ENCODE results near the gene RBPJL. TPM values are rescaled to one million over a fixed set of nuclear protein-coding genes. Genes with fewer than 3 reads are reported as not detected.

RBPJL gene
- total and polyA plus RNA-seq, 2 donors from 2014 or later = not detected

GRCh38 chr20:45301824-45302271 lies 4.8 kb upstream of the RBPJL start:
- DNase-seq = no peak
- intact Hi-C loops (cut with DNase I) = no loop called here
- peaks cover 4% of the 10 kb centered on the region for H3K27me3 ChIP-seq (ENCODE audit: control insufficient read depth, insufficient read depth, low read length)
- H3K4me3 ChIP-seq (ENCODE audit: low read length in 3 of 3) = no peak overlapping the region
- H3K36me3 ChIP-seq (ENCODE audit: control insufficient read depth in 2 of 3, insufficient read depth in 3 of 3, low read length in 3 of 3) = no peaks in the 10 kb centered on the region
- TF ChIP-seq, protein P1, sequence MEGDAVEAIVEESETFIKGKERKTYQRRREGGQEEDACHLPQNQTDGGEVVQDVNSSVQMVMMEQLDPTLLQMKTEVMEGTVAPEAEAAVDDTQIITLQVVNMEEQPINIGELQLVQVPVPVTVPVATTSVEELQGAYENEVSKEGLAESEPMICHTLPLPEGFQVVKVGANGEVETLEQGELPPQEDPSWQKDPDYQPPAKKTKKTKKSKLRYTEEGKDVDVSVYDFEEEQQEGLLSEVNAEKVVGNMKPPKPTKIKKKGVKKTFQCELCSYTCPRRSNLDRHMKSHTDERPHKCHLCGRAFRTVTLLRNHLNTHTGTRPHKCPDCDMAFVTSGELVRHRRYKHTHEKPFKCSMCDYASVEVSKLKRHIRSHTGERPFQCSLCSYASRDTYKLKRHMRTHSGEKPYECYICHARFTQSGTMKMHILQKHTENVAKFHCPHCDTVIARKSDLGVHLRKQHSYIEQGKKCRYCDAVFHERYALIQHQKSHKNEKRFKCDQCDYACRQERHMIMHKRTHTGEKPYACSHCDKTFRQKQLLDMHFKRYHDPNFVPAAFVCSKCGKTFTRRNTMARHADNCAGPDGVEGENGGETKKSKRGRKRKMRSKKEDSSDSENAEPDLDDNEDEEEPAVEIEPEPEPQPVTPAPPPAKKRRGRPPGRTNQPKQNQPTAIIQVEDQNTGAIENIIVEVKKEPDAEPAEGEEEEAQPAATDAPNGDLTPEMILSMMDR (IDR thresholded peaks at IDR 0.05; ENCODE audit: borderline replicate concordance, extremely low read depth, insufficient read depth) = no peak
- no peaks in the 10 kb centered on the region for H3K4me1 ChIP-seq (ENCODE audit: control insufficient read depth in 2 of 3, insufficient read depth in 2 of 3, low read depth in 1 of 3, low read length in 3 of 3)
- H3K27ac ChIP-seq (ENCODE audit: low read depth in 2 of 2, low read length in 2 of 2) = no peak overlapping the region
- no peak for FAIRE-seq
- H3K9me3 ChIP-seq (ENCODE audit: control insufficient read depth in 2 of 3, insufficient read depth in 1 of 3, low read length in 3 of 3) = no peaks in the 10 kb centered on the region
- H3K9ac ChIP-seq (ENCODE audit: low read length in 3 of 3) = no peak overlapping the region

DNA sequence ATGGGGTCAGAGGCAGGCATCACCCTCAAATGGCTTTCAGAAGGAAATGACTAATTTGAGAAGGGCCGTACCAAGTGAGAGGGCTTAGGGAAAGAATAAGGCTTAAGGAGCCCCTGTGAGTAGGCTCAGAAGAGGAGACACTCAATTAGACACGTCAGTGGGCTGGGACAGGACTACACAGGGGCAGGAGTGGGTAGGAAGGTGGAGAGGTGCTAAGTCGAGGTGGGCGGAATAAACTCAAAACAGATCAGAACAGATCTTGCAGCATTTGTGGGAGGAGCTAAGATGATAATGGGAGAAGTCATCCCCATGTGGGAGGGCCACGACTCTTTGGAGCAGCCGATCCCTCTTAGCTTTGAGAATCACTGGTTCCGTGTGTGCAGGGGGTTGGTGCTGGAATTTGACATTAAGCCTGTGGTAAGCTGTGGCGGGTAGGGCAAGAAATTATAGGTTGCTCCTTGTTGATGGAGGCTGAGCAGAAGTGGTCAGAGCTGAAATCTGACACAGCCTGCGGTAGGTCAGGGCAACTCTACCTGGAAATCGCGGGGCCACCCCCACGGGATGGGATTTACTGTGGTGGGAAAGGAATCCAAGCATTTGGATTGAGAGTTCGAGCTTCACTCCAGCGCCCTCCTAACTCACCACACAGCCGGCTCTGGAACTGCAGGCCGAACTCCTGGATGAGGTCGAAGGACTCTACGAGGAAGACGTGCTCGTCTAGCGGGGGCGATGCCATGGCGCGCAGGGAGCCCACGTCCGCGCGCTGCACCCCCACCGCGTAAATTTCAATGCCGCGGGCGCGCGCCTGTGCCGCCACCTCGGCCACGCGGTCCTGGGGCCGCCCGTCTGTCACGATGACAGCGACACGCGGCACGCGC lies 2.8 kb upstream of the RBPJL start:
- Histone ChIP-seq H3K27ac (ENCODE audit: low read depth in 2 of 2, low read length in 2 of 2) (no peak overlapping the region), H3K36me3 (ENCODE audit: control insufficient read depth in 2 of 3, insufficient read depth in 3 of 3, low read length in 3 of 3) (no peaks in the 10 kb centered on the region), H3K27me3 (ENCODE audit: control insufficient read depth, insufficient read depth, low read length) (peaks cover 4% of the 10 kb centered on the region), H3K9ac (ENCODE audit: low read length in 3 of 3) (no peak overlapping the region), H3K4me3 (ENCODE audit: low read length in 3 of 3) (no peak overlapping the region), H3K9me3 (ENCODE audit: control insufficient read depth in 2 of 3, insufficient read depth in 1 of 3, low read length in 3 of 3) (no peaks in the 10 kb centered on the region), H3K4me1 (ENCODE audit: control insufficient read depth in 2 of 3, insufficient read depth in 2 of 3, low read depth in 1 of 3, low read length in 3 of 3) (no peaks in the 10 kb centered on the region)
- intact Hi-C loops (cut with DNase I) = no loop called here
- TF ChIP-seq, protein P1 (IDR thresholded peaks at IDR 0.05; ENCODE audit: borderline replicate concordance, extremely low read depth, insufficient read depth) = no peak
- FAIRE-seq (no peak), DNase-seq (no peak)

- Histone ChIP-seq H3K27me3 (ENCODE audit: control insufficient read depth, insufficient read depth, low read length) (peaks cover 4% of the 10 kb centered on the region), H3K4me3 (ENCODE audit: low read length in 3 of 3) (no peak overlapping the region), H3K36me3 (ENCODE audit: control insufficient read depth in 2 of 3, insufficient read depth in 3 of 3, low read length in 3 of 3) (no peaks in the 10 kb centered on the region), H3K27ac (ENCODE audit: low read depth in 2 of 2, low read length in 2 of 2) (no peak overlapping the region), H3K4me1 (ENCODE audit: control insufficient read depth in 2 of 3, insufficient read depth in 2 of 3, low read depth in 1 of 3, low read length in 3 of 3) (no peaks in the 10 kb centered on the region), H3K9ac (ENCODE audit: low read length in 3 of 3) (no peak overlapping the region), H3K9me3 (ENCODE audit: control insufficient read depth in 2 of 3, insufficient read depth in 1 of 3, low read length in 3 of 3) (no peaks in the 10 kb centered on the region)
- intact Hi-C loops (cut with DNase I) = no loop called here
- TF ChIP-seq, protein P1 (IDR thresholded peaks at IDR 0.05; ENCODE audit: borderline replicate concordance, extremely low read depth, insufficient read depth) = no peak
- DNase-seq = no peak
- no peak for FAIRE-seq
Measured at GRCh38 chr20:45304464-45304999, 2.1 kb upstream of the RBPJL start.

Measured in kidney (tissue), 14 donors.